ENCODE results near the gene LRWD1. TPM values are rescaled to one million over a fixed set of nuclear protein-coding genes. Genes with fewer than 3 reads are reported as not detected.

The LRWD1 gene
- total and polyA plus RNA-seq, 9 of the 15 experiments (the other 6 are each of a cell fraction or from before 2014, with no cell fraction given) = 0.61 to 66.0 (median 33.2) TPM

GRCh38 chr7:102464577-102465280 lies at the start of gene LRWD1, which contains the start of gene ALKBH4 (continued):
- TF ChIP-seq GATAD2A (IDR thresholded peaks at IDR 0.05) (0 out of 2 replicates have a peak, but pooled peaks have one; percentile 13), E2F1 (CRISPR knock-in tag; IDR thresholded peaks at IDR 0.05) (peak; percentile 95), ZFX (CRISPR knock-in tag; IDR thresholded peaks at IDR 0.05) (peak; percentile 64; the same call in 1 of the 2 replicates), SUPT5H (IDR thresholded peaks at IDR 0.05) (peak; percentile 82), TAF1 (IDR thresholded peaks at IDR 0.05; ENCODE audit: control insufficient read depth, extremely low read depth, insufficient read depth, low read length, severe bottlenecking) (peak; percentile 86), HMGN3 (IDR thresholded peaks at IDR 0.05; ENCODE audit: borderline replicate concordance, extremely low read depth, insufficient read length, low read depth, low read length) (peak; percentile 92), GABPA (tag; conservative IDR thresholded peaks at IDR 0.05; ENCODE audit: low read depth) (peak; percentile 98), GABPB1 (CRISPR knock-in tag; IDR thresholded peaks at IDR 0.05) (peak; percentile 95), ZNF143 (CRISPR knock-in tag; IDR thresholded peaks at IDR 0.05) (peak; percentile 98), GTF2E2 (tag; IDR thresholded peaks at IDR 0.05) (0 out of 2 replicates have a peak, but pooled peaks have one; percentile 78), ETV5 (CRISPR knock-in tag; IDR thresholded peaks at IDR 0.05; ENCODE audit: low read depth) (peak; percentile 100), CGGBP1 (CRISPR knock-in tag; IDR thresholded peaks at IDR 0.05) (peak; percentile 80; the same call in 1 of the 2 replicates), SPI1 (IDR thresholded peaks at IDR 0.05; ENCODE audit: borderline replicate concordance, low read depth, low read length) (peak; percentile 67; the same call in 1 of the 2 replicates), RB1 (IDR thresholded peaks at IDR 0.05; ENCODE audit: low read depth) (peak; percentile 90), BCL6 (CRISPR knock-in tag; IDR thresholded peaks at IDR 0.05) (no peak), SMARCA5 (IDR thresholded peaks at IDR 0.05) (peak; percentile 0; the same call in 1 of the 2 replicates), YY1 (IDR thresholded peaks at IDR 0.05; ENCODE audit: borderline replicate concordance in 1 of 3, control insufficient read depth in 1 of 3, extremely low read depth in 1 of 3, insufficient read depth in 3 of 3, insufficient read length in 1 of 3, insufficient replicate concordance in 2 of 3, low read depth in 1 of 3, low read length in 2 of 3) (peak; percentile 64 to 94 (median 93)), ID3 (CRISPR knock-in tag; IDR thresholded peaks at IDR 0.05) (no peak), ID3 (tag; IDR thresholded peaks at IDR 0.05) (0 out of 2 replicates have a peak, but pooled peaks have one; percentile 60), ARID3B (CRISPR knock-in tag; IDR thresholded peaks at IDR 0.05; ENCODE audit: borderline replicate concordance) (0 out of 2 replicates have a peak, but pooled peaks have one; percentile 32), MTA2 (IDR thresholded peaks at IDR 0.05; ENCODE audit: low read depth) (no peak), ZNF511 (CRISPR knock-in tag; IDR thresholded peaks at IDR 0.05) (peak; percentile 66), ZNF764 (CRISPR knock-in tag; IDR thresholded peaks at IDR 0.05; ENCODE audit: low read depth) (0 out of 2 replicates have a peak, but pooled peaks have one; percentile 31), RBM22 (IDR thresholded peaks at IDR 0.05; ENCODE audit: low read depth, low read length, poor library complexity, severe bottlenecking) (peak; percentile 41)

Data from K562 (cell line).